Measurements from ENCODE around the gene NCKAP5. TPM values are rescaled to one million over a fixed set of nuclear protein-coding genes. Genes with fewer than 3 reads are reported as not detected.
A peak's percentile ranks its signal among the peaks of the same experiment; 100 is the strongest.

Gene NCKAP5
- total RNA-seq, 1 experiment from 2014 or later: 3.4 TPM

- in situ Hi-C loops (cut with HindIII; ENCODE audit: low pct_unique_long_range_greater_than_20kb, low sequenced_read_pairs): no loop called here
- no peak for DNase-seq (ENCODE audit: low read depth)
Observed at GRCh38 chr2:133389569-133389968, 178.7 kb downstream of the NCKAP5 start.

GRCh38 chr2:133382566-133382965 is 185.7 kb downstream of the NCKAP5 start:
- peak; percentile 22 for DNase-seq (ENCODE audit: low read depth)
- in situ Hi-C loops (cut with HindIII; ENCODE audit: low pct_unique_long_range_greater_than_20kb, low sequenced_read_pairs): no loop called here

GRCh38 chr2:133380991-133381390 is 187.3 kb downstream of the NCKAP5 start:
- DNase-seq (ENCODE audit: low read depth): no peak
- in situ Hi-C loops (cut with HindIII; ENCODE audit: low pct_unique_long_range_greater_than_20kb, low sequenced_read_pairs): no loop called here

DNA sequence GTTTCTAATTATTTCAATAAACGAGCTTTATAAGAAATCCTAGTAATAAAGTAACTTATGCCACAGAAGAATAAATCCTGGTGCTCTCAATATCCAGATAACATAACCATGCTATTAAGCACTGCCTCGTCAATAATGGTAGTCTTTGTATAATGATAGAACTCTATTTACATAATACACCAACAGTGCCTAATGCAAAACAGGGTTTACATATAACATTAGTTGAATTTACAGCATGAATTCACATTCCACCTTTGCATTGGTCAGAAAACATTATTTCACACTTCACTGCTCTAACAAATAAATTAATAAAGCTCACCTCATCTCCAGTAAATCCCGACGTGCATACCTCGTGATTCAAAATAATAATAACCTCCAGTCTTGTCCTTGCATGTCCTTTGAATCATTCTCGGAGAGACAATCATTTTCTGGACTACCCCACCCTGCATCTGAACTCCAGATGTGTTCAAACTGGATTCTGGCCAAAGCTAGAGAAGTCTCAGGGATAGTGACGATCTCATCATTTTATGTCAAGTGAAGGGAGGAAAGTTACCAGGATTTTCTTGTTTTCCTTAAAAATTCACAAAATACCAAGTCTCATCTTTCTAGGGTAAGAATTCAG is 189.2 kb downstream of the NCKAP5 start:
- DNase-seq (ENCODE audit: low read depth): peak; percentile 28
- in situ Hi-C loops (cut with HindIII; ENCODE audit: low pct_unique_long_range_greater_than_20kb, low sequenced_read_pairs): no loop called here

DNA sequence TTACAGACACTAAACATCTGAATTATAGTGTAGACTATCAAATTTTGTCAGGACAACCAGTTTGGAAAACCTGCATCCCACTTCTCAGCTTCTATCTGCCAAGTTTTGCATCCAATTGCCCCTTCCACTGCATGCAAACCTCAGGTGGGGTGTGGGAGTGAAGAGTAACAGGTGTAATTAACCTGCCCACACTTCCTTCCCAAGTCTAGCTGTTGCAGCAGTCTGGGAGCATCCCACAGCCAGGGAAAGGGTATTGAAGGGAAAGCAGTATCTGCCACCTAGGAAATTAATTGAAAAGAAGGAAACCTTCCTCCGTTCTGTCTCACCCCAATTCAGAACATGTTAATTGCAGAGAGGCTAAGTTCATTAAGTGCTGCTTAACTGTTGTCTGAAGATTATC is 189.9 kb downstream of the NCKAP5 start:
- no peak for DNase-seq (ENCODE audit: low read depth)
- in situ Hi-C loops (cut with HindIII; ENCODE audit: low pct_unique_long_range_greater_than_20kb, low sequenced_read_pairs): no loop called here

- in situ Hi-C loops (cut with HindIII; ENCODE audit: low pct_unique_long_range_greater_than_20kb, low sequenced_read_pairs): no loop called here
- DNase-seq (ENCODE audit: low read depth): no peak
Observed at GRCh38 chr2:133377599-133377998, 190.7 kb downstream of the NCKAP5 start.

DNA sequence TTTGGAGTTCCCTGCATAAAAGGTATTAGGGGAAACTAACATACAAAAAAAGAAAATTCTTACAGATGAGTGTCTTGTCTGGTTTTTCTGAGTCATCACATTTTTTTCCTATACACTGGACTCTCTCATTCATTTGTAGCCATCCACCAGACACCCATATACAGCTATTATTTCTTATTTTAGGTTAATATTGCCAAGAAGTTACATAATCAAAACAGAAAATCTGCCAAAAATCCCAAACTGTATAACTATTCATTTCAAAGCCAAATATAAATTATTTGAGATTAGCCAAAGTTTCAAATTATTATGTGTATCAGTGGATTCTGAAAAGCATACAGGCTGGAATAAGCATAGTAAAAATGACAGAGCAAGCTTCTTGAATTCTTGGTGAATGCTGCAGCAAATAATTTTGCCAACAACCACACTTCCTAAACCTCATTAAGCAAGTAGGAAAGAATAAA is 191.2 kb downstream of the NCKAP5 start:
- in situ Hi-C loops (cut with HindIII; ENCODE audit: low pct_unique_long_range_greater_than_20kb, low sequenced_read_pairs): no loop called here
- DNase-seq (ENCODE audit: low read depth): no peak

GRCh38 chr2:133374781-133375180 is 193.5 kb downstream of the NCKAP5 start:
- in situ Hi-C loops (cut with HindIII; ENCODE audit: low pct_unique_long_range_greater_than_20kb, low sequenced_read_pairs): no loop called here
- DNase-seq (ENCODE audit: low read depth): no peak

DNA sequence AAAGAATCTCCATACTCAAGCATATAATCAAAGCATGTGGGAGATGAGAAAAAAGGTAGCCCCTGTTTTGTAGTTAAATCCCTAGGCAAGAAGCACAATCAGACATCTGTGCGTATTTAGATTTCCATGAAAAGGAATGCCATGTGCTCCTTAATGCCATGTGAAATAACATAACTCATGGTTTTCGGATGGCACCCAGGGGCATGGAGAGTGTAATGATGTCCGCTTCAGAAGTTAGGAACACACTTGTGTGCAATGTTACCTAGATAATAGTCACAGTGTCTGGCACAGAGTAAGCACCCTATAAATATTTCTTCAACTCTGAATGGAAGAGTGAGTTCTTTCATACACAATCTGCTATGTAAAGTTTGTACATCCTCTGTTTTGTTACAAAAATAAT is 197.0 kb downstream of the NCKAP5 start:
- in situ Hi-C loops (cut with HindIII; ENCODE audit: low pct_unique_long_range_greater_than_20kb, low sequenced_read_pairs): no loop called here
- DNase-seq (ENCODE audit: low read depth): no peak

GRCh38 chr2:133369901-133370658 is 198.2 kb downstream of the NCKAP5 start:
- in situ Hi-C loops (cut with HindIII; ENCODE audit: low pct_unique_long_range_greater_than_20kb, low sequenced_read_pairs): no loop called here

DNA sequence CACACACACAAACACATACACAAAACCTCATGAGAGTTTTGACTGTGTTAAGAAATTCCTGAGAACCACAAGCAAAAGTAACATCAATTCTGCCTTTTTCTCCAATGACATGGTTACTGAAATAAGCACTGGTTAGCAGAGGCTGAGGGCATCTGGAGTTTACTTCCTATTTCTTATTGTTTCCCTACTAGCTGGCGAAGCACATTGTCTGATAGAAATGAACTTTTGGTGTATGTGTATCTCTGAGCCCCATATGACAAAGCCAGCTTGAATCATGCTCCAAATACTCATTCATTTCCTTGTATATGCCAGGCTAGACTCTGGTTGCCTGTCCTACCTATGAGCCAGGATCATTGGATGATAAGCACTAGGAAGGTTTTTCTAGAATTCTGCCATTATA is 203.1 kb downstream of the NCKAP5 start:
- no peak for DNase-seq (ENCODE audit: low read depth)
- in situ Hi-C loops (cut with HindIII; ENCODE audit: low pct_unique_long_range_greater_than_20kb, low sequenced_read_pairs): no loop called here

More at GRCh38 chr2:133369901-133370658, 198.2 kb downstream of the NCKAP5 start:
- peak; percentile 16 for DNase-seq (ENCODE audit: low read depth)

- DNase-seq (ENCODE audit: low read depth): no peak
- in situ Hi-C loops (cut with HindIII; ENCODE audit: low pct_unique_long_range_greater_than_20kb, low sequenced_read_pairs): no loop called here
Observed at GRCh38 chr2:133364636-133365035, 203.6 kb downstream of the NCKAP5 start.

DNA sequence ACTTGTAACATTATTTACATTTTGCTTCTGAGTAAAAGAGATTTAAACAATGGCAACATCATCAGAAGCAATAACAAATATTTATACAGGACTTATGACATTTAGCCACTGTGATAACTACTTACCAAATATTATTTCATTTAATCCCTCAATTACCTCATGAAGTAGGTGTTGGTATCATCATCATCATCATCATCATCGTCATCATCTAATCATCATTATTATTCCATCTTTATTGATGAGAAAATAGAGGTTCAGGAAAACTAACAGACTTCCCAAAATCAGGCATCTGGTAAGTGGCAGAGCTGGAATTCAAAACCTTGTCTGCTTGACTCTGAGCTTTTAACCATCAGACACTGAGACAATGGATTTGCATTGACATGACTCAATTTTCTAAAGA is 204.4 kb downstream of the NCKAP5 start:
- DNase-seq (ENCODE audit: low read depth): no peak
- in situ Hi-C loops (cut with HindIII; ENCODE audit: low pct_unique_long_range_greater_than_20kb, low sequenced_read_pairs): no loop called here

GRCh38 chr2:133362061-133362476 is 206.2 kb downstream of the NCKAP5 start:
- in situ Hi-C loops (cut with HindIII; ENCODE audit: low pct_unique_long_range_greater_than_20kb, low sequenced_read_pairs): no loop called here
- DNase-seq (ENCODE audit: low read depth): no peak

DNA sequence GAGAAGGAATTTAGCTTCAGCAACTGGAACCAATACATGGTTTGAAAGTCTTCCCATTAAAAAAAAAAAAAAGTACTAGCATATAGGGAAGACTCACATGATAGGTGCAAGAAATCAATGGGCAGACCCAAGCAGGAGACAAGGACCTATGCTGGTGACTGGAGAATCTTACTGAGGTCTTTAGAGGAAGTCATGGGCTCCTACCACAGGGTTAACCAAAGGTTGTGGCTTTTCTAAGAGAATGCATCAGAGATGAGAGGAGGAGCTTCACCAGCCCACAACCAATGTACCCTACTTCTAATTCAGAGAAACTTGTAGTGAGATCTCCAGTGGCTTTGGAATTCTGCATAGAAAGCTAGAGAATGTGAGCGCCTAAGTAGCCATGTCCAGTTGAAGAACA is 207.4 kb downstream of the NCKAP5 start:
- in situ Hi-C loops (cut with HindIII; ENCODE audit: low pct_unique_long_range_greater_than_20kb, low sequenced_read_pairs): no loop called here

GRCh38 chr2:133360190-133360589 is 208.1 kb downstream of the NCKAP5 start:
- no peak for DNase-seq (ENCODE audit: low read depth)
- in situ Hi-C loops (cut with HindIII; ENCODE audit: low pct_unique_long_range_greater_than_20kb, low sequenced_read_pairs): no loop called here

More for the DNA sequence above, 207.4 kb downstream of the NCKAP5 start:
- DNase-seq (ENCODE audit: low read depth): no peak

DNA sequence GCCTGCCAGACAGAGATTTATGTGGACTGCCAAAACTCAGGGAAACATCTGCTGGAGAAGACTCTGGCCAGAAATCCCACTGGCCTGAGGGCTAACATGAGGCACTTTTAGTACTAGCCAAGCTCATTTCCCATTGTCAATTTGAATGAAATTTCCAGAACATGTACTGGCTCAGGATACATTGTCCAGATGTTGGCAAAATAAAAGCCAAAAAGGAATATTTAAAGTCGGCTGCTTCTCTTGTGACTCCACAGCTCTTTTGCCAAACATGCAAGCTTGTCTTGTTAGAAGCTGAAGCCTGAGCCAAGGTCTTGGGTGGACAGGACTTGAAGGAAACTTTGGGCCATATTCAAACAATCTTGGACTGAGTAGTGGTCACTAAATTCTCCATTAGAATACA is 215.5 kb downstream of the NCKAP5 start:
- no peak for DNase-seq (ENCODE audit: low read depth)
- in situ Hi-C loops (cut with HindIII; ENCODE audit: low pct_unique_long_range_greater_than_20kb, low sequenced_read_pairs): no loop called here

GRCh38 chr2:133346654-133347053 is 221.6 kb downstream of the NCKAP5 start:
- peak; percentile 49 for DNase-seq (ENCODE audit: low read depth)
- in situ Hi-C loops (cut with HindIII; ENCODE audit: low pct_unique_long_range_greater_than_20kb, low sequenced_read_pairs): no loop called here

DNA sequence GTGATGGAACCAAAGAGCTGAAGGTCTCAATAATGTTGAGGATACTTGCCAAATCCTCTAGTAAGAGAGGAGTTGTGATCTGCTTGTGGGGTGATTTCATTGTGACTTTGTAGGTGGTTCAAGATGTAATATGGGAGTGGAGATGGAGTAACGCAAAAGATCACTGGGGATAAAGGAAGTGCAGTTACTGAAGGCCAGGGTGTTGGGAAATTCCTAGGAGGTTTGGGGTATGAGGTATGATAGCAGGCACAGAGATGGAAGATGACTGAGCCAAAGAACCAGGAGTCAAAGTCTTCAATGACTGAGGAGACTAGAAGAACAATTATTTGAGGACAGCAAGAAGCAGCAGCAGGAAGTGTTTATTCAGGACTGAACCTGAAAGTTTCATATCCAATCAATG is 222.6 kb downstream of the NCKAP5 start:
- DNase-seq (ENCODE audit: low read depth): no peak
- in situ Hi-C loops (cut with HindIII; ENCODE audit: low pct_unique_long_range_greater_than_20kb, low sequenced_read_pairs): no loop called here

GRCh38 chr2:133344849-133345248 is 223.4 kb downstream of the NCKAP5 start:
- in situ Hi-C loops (cut with HindIII; ENCODE audit: low pct_unique_long_range_greater_than_20kb, low sequenced_read_pairs): no loop called here
- DNase-seq (ENCODE audit: low read depth): no peak

All from Caki2 (cell line).